GM19035 (cell line): ENCODE data around the gene SMIM21.

Experiments
- ATAC-seq: cut with Tn5 transposase; IDR thresholded peaks from one replicate; pipeline ENCODE4 v1.9.1; 2021; ENCODE audit not compliant: unreplicated experiment

Gene SMIM21

DNA sequence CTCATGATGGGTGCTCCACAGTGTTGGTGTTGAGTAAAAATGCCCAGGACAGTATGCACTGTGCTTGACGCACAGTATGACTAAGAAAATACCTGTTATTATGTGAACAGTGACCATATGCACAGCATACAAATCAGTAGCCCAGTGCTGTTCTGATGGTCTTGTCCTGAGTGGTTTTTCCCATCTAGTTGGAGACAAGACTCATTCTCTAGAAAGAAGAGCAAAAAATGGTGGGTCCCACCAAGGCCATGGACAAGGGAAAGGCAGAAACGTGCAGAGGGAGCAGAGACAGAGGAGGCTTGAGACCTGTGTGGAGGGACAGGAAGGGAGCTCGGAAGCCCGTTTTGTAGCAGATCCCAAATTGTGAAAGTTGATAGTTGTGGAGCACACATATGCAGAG, 987 bp upstream of the SMIM21 start:
- ATAC-seq, result no peak

DNA sequence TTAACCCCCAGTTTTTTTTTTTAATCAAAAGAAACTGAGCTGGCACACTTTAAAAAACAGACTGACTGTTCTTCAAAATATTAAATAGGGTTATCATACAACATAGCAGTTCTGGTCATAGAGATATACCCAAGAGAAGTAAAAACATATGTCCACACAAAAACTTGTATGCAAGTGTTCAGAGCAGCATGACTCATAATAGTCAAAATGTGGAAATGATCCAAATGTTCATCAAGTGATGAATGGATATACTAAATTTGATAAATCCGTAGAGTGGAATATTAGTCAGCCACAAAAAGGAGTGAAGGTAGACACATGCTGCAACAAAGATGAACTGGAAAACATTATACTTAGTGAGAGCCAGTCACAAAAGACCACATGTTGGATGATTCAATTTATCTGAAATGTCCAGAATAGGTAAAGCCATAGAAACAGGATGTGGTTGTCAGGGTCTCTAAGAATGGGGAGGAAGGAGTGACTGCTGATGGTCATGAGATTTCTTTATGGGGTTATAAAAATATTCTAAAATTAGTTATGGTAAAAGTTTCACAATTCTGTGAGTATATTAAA, 5.1 kb downstream of the SMIM21 start:
- ATAC-seq, result no peak

DNA sequence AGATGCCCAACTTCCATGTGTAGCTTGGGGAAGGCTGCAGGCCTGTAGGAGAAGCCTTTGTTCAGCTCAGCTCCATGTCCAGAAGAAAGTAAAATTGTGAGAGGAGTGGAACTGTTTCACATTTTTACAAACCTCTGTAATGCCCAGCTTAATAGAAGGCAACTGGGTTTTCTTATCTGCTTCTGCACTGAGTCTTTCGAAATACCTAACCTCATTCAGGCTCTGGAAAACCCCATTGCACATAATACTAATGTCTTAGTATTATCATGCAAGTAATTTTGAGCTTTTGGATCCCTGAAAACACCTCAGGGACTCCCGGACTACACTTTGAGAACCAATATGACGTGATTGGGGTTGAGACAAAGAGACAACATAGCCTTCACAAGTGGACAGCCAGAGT, 5.8 kb downstream of the SMIM21 start:
- no peak for ATAC-seq

DNA sequence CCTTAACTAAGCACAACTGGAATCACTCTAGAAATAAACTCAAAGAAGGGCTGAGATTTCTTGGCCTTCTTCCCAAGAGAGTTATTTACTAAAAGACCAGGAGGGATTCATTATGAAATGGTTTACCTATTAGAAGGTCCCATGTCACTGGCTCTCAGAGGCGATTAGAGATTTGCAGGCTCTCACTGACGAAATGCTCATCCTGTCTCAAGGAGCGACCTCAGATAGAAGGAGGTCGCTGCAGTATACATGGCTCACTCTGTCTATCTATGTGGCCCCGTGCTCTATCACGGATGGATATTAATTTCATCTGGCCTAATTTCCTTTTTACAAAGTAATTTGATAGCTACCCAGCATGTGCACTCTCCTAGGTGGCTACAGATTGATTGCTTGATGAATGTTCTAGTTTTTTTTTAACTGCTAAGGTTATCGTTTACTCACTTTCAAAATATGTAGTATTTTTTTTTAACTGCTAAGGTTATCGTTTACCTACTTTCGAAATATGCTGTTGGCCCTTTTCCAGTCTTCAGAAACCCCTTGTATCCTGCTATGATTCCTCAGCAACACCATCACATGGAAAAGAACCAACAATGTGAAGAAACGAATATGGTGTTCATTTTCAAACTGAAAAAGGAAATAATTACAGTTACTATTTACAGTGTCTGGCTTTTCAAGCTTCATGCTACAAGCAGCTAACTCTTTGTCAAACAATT, 9.1 kb downstream of the SMIM21 start:
- no peak for ATAC-seq

DNA sequence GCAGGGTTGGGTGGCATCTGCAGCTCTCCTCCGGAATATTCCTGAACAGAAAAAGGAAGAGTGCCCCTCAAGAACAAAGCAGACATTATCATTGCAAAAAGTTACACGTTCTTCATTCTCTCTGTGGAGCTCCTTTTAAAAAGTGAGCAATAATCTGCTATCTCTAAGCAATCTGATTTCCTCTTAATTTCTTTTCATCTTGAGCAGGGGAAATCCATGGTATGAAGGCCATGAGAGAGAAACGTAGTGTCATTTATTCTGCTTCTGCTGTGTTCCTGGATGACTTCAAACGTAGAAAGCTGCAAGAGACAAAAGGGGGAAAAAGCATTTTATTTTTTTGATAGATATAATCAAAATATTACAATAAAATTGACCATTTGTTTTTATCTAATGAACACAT, 16.9 kb downstream of the SMIM21 start:
- no peak for ATAC-seq

DNA sequence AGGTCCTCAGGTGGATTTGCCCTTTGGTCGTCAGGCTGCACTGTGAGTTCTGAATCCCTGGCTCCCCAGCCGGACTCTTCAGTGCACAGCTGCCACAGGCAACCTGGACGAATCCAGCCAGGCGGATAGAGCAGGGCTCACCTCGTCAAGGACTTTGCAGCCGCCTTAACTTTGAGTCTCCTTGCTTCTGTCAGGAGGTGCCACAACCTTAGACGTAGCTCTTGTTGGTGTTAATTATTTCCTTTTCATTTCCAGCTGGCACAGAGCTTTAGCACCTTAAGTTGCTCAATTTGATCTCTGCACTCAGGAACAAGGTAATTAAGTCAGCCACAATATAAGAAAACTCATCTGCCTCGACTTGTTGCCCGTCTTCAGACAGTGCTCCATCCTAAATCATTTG, 17.7 kb downstream of the SMIM21 start:
- no peak for ATAC-seq

DNA sequence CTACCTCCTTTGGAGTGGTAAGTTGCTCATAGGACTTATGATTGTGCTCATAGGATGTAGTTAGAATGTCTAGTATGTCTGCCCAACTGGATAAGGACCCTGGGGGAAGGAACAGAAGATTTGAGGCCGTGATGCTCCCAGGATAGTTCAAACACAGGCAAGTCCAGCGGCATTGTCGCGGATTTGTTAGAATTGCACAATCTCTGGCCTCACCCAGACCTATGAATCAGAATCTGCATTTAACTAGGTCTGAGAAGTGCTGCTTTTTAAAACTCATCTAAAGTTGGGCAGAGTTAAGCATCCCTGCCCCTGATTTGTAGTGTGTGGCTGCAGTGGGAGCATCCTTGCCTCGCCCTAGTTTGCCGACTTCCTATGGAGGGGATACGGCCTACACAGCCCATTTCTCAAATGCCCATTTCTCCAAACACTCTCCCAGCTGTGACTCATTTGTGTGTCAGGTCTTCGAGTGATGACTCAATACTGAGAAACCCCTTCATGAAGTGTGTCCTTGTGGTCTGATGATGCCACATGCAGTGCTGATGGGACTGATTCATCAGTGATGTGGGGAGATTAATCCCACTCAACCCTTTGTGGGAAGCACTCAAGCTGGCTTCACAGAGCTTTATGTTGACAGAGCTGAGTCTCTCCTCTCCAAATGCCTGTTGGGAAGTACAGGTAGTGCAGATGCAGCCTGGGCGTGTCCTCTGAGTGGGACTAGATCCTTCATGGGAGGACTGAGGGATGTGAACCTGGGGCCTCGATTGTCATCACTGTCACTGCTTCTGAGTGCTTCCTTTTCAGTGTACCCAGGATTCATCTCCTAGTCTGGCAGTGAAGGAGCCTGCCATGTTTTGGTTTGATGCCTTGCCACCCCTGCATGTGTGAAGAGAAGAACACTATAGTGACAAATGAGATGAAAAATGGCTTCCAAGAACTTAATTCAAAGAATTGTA, 18.7 kb downstream of the SMIM21 start:
- no peak for ATAC-seq

DNA sequence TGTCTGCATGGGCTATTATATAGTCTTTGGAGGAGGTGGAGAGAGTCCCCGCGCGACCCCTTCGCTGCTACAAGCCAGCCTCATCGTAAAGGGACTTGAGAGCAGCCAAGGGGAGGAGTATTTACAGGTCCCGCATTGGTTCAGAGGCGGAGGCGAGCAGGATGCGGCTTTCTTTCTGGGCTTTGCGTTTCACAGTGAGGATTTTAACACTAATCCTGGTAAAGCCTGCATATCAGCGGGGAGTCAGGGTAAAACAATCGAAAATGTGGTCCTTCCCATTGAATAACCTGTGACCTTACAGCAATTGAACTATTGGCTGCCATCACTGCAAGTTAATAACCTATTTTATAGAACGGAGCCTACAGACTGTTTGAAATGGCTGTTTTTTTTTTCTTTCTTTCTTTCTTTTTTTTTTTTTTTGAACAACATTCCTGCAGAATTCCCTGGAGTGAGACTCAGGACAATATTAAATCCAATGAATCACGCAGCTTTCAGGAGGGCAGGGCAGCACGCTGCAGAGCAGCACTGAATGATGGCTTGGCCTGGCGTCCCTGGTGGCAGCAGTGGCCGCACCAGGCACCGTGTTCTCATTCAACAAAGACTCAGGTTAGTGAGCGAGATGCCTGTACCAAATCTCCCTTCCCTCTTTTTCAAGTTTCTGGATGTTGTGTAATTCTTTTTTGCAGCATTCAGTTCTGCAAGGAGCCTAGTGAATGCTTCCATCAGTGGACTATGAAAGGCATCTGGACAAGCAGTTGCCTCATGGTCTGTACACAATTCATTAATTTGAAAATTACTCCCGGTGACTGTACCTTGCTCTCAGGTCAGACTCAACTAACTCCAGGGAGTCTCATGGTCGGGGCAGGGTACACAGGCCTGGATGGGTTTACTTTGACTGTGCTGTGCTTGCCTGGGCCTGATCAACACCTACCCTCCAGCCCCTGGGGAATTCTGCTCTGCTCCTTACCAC, 19.8 kb downstream of the SMIM21 start:
- ATAC-seq, result no peak

DNA sequence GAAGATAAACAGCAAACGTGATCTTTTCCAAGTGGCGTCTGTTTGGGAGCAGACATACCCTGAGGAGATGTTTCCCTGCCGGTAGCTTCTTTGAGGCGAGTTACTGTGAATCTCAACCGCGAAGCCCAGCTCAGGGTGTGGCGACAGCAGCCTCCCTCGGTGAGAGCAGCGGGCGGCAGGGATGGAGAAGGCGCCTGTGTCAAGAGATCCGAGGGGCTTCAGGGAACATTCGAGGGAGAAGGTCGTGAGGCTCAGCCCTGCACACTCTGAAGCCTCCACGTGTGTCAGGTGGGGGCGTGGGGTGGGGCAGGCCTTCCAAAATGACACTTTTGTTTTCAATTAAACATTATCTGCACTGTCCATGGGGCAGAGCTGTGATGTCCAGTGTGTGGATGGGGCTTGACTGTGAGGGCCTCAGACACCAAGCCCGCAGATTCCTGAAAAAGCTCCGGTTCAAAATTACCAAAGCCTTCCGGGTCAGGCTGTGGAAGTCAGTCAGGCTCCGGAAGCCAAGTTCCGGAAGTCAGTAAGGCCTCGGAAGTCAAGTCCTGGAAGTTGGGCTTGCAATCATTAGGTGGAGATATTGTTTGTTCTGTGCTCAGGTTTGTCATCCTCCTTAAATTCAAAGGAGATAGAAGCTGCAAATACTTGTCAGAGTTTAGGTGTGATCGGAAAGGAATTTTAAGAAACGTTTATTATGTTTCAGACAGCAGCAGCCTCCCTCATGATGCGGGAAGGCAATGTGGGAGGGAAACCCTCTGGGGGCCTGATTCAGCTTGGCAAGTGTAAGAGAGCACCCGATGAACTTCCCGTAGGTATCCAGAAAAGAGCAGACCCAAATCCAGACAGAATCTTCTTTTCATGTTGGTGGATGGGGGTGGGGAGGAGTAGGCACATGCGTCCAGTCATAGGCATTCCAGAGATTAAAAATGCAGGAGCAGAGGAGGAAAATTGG, 20.7 kb downstream of the SMIM21 start:
- ATAC-seq, result no peak

DNA sequence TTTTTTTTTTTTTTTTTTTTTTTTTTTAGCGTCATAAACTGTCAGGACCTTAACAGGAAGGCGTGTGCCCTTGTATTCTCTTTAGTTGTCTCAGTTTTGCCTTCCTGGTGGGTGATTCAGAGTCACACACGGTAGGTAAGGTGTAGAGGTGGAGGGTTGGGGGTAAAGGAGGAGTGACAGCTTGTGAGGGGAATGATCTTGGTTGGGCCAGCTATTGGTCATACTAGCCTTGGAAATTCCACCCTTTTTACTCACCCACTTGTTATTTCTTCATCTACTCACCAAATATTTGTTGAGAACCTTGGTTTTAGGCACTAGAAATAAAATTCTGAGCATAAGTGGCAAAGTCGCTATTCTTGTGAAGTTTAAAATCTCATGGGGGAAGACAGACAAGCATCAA, 22.2 kb downstream of the SMIM21 start:
- ATAC-seq, result no peak

DNA sequence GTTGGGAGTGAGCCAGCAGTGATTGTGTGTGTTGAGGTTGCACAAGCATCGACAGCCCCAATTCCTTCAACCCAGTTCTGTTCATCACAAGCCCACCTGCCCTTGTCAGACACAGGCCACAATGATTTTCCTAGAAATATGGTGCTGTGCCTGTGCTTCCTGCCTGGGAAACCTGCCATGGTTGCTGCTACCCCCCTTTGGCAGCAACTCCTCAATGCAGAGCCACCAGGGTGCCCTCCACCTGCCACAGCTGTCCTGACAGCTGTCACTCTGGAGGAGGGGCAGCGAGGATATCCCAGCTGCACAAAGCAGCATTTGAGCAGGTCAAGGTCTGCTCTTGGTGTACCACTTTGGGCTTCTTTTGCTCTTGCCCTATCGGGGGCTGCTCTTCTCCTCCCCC, 27.1 kb downstream of the SMIM21 start:
- ATAC-seq, result no peak

DNA sequence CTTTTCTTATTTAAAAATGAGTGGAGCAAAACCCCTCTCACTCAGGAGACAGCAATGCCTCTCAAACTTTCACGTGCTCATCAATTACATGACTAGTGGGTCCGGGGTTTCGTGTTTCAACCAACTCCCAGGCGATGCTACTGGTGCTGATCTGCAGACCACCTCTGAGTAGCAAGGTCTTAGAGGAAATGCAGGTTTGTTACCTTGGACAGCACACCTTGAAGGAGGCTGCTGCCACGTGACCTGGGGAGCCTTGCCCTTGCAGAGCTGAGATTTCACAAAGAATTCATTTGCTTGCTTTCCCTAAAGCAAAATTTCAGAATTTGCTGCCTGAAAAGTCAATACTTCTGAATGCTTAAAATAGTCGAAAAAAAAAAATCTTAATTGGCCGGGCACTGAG, 32.4 kb downstream of the SMIM21 start:
- ATAC-seq, result no peak

DNA sequence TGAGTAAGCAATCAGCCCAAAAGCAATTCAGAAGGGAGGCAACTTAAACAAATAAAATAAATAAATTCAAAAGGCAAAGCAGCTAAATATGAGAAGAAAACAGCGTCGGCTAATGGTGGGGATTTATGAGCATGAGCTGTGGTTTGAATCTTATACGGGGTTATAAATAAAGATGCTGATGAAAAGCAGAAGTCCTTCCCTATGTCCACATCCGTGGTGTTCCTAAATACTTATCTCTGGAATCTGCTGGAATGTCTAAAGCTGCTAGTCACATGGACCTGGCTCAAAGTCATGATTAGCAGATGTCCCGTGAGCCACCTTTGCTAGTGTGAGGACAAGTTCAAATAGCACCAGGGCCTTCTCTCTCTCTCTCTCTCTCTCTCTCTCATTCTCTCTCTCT, 33.8 kb downstream of the SMIM21 start:
- no peak for ATAC-seq

DNA sequence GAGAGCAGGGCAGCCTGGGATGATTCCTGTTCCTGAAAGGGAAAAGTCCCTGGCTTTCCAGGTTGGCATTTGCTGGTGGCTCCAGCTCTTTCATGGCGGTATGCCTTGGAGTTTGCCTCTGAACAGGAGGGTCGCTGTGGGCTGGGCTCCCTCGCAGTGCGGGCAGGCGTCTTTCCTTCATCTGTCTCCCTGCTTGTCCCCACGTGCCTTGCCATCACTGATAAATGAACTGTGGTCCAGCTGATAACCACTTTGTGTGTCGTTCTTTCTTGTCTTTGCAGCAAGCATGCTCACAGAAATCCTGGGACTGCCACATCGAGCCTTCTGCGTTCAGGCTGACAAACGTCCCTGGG, 35.3 kb downstream of the SMIM21 start:
- ATAC-seq, result no peak

DNA sequence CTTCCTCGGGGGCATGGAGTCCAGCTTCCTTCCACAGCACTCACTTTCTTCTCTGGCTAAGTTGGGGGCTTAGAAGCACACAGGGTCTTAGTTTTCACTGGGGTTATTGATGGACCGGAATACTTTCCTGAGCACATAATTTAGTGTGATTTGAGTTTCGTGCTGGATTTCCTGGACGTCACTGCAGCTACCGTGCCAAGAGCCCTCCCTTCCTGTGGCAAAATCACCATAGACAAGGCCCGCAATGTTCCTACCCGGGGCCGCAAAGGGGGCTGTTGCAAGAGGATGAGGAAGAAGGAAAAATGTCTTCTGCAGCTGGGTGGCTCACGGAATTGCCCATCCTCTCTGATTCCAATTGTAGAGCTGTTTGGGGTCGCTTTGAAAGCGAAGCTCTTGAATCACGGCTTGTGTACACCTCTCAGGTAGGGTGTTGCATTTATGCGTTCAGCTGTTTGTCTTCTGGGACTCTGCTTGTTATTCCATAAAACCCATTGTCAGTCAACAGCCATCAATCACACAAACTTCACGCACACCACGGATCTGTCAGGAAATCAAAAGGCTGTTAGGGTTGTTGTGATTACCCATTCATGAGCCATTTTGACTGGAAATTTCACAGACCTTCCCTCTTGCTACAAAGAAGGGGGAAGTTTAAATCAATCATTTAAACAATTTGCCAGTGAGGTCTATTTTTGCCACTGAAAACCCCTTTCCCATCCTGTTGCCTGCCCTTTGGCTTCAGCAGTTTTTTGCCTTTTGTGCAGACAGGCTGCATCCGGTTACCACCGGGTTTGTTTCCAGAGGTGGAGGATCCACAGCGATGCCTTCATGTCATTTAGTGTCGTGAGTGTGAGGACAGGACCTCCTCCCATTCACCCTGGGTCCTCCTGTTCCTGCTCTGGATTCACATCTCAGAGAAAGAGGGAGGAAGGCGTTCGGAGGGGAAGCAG, 36.0 kb downstream of the SMIM21 start:
- ATAC-seq, result no peak

DNA sequence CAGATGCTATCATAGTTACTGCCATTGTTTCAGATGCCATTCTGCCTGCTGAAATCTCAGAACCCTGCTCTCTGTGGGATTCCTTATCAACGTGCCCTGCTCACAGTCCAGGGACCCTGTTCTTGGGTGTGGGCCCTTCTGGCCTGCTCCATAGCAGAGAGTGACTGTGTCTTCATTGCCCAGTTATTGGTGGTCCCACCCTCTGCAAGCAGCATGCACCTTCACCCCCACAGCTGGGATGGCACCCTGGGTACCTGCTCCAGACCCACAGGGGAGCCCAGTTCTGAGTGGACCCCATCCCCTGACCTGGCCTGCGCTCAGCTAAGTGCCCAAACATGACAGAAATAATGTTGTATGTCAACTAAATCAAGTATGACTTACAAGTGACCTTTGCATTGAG, 36.6 kb downstream of the SMIM21 start:
- no peak for ATAC-seq

DNA sequence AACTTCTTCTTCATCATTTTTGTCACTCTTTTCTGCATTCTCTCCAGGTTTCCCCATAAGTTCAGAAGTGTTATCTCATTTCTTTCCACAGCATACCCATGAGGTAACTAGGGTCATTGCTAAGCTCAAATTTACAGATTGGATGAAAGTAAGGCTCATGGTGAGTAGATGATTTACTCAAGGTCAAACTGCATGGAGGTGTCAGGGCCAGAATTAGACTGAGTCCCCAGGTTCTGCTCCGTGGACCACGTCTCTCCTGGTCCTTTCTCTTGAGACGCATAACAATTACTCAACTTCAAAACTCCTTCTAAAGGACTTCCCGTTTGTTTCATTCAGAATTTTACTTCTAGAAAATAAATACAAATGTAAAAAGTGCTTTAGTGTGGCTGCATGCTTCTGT, 43.4 kb downstream of the SMIM21 start:
- ATAC-seq, result no peak

DNA sequence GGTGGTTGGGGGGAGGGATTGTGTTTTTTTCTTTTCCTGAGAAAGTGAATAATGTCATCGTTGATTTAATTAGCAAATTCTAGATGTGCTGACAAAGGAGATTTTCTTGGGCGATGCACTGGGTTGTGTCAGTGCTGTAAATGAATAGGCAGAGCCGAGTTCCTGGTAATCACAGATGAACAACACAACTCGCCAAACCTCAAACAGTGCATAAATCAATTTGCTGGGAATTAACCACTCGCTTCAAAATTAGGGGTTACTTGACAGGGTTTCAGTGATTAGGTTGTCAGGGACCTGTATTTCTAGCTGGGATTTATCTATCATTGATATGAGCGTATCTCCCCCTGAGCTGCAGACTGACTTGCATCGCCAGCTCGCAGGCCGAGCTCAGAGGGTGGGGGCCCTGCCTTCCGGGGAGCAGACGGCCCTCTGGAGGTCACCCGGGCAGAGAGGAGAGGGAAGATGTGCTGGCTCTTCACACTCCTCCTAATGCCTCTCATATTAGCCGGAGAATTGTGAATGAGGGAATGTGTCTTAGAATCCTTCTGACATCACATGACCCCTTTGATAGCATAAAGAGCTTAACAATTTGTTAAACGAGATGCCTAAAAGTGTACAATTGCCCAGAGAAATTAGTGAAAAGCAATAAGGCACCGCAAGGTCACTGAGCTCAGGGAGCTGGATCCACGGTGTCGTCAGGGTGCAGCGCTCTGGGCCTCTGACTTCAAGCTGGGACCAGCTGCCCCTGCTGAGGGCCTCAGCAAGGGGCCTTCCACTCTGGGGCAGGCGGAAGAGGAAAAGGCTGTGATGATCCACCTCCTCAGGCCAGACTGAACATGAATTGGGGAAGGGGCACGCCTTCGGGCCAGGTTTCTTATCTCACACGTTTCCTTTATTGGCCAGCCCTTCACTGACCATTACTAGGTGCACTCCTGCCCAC, 48.9 kb downstream of the SMIM21 start:
- no peak for ATAC-seq
